HepG2 (cell line): ENCODE measurements around the gene ZNF234. TPM values are rescaled to one million over a fixed set of nuclear protein-coding genes. Genes with fewer than 3 reads are reported as not detected.

ENCODE experiments used
- CCDC6 ChIP-seq: sonication (generic); formaldehyde crosslinking; IDR thresholded peaks from 2 replicates; pipeline ENCODE4 v1.8.1; 2022; ENCODE audit warnings: mild to moderate bottlenecking, missing genetic modification reagents, moderate library complexity
- EP300 ChIP-seq, 3 experiments: sonication (generic) in 1 of 3; formaldehyde crosslinking in 1 of 3; IDR thresholded peaks; 2 replicates each; pipeline versions ENCODE4 v1.5.1 to v1.6.1; 2011 to 2020; ENCODE audit warnings: low read depth in 2 of 3, low read length in 2 of 3, borderline replicate concordance in 1 of 3, improper control_type of control experiment in 1 of 3, mild to moderate bottlenecking in 1 of 3, missing genetic modification reagents in 1 of 3, moderate library complexity in 1 of 3
- FOXA3 ChIP-seq: IDR thresholded peaks from 2 replicates; pipeline ENCODE4 v1.6.1; 2016; ENCODE audit warnings: missing genetic modification reagents, missing compliant biosample characterization
- HNF4A ChIP-seq: sonication (generic); formaldehyde crosslinking; IDR thresholded peaks from 2 replicates; pipeline ENCODE4 v1.4.0; 2020; ENCODE audit warnings: missing genetic modification reagents
- HNRNPLL ChIP-seq: fragments of 200-400 bp; formaldehyde crosslinking; IDR thresholded peaks from 2 replicates; pipeline ENCODE4 v1.6.1; 2017; ENCODE audit warnings: mild to moderate bottlenecking, low read depth, low read length; ENCODE audit not compliant: poor library complexity, severe bottlenecking
- HOXD1 ChIP-seq: sonication (generic); formaldehyde crosslinking; IDR thresholded peaks from 2 replicates; pipeline ENCODE4 v1.5.0; 2020; ENCODE audit warnings: missing genetic modification reagents
- PHF21A ChIP-seq: sonication (generic); formaldehyde crosslinking; IDR thresholded peaks from 2 replicates; pipeline ENCODE4 v1.5.0; 2020; ENCODE audit warnings: mild to moderate bottlenecking, missing genetic modification reagents
- TP53 ChIP-seq: sonication (generic); formaldehyde crosslinking; conservative IDR thresholded peaks from 2 replicates; pipeline ENCODE4 v1.4.0; 2020; ENCODE audit warnings: missing genetic modification reagents
- ZFP82 ChIP-seq: sonication (generic); formaldehyde crosslinking; IDR thresholded peaks from 2 replicates; pipeline ENCODE4 v1.5.1; 2020; ENCODE audit warnings: mild to moderate bottlenecking, missing genetic modification reagents, borderline replicate concordance
- ZNF256 ChIP-seq: sonication (generic); formaldehyde crosslinking; conservative IDR thresholded peaks from 2 replicates; pipeline ENCODE4 v1.4.0; 2020; ENCODE audit warnings: missing genetic modification reagents
- ZNF274 ChIP-seq: sonication (generic); formaldehyde crosslinking; IDR thresholded peaks from 2 replicates; pipeline ENCODE4 v1.5.1; 2020; ENCODE audit warnings: mild to moderate bottlenecking, missing genetic modification reagents
- ZNF3 ChIP-seq: IDR thresholded peaks from 2 replicates; pipeline ENCODE4 v1.7.0; 2017; ENCODE audit warnings: inconsistent platforms
- ZNF326 ChIP-seq: sonication (generic); formaldehyde crosslinking; IDR thresholded peaks from 2 replicates; pipeline ENCODE4 v1.4.0; 2020; ENCODE audit warnings: missing genetic modification reagents, borderline replicate concordance
- ZNF780A ChIP-seq: sonication (generic); formaldehyde crosslinking; IDR thresholded peaks from 2 replicates; pipeline ENCODE4 v1.8.0; 2022; ENCODE audit warnings: mild to moderate bottlenecking, missing genetic modification reagents, moderate library complexity
- polyA plus RNA-seq, 8 experiments: library from polyadenylated mRNA; depleted of rRNA in 3 of 8; stranded (reverse) in 7 of 8; unstranded in 1 of 8; fragments of >200 nt; fragmentation: Illumina TruSeq in 4 of 8; extraction: Trizol in 4 of 8; gene quantifications; 2 replicates each; pipeline versions ENCODE4 v1.2.1 to v1.2.3, GENCODE V29; 2011 to 2016; ENCODE audit warnings: low read depth in 4 of 8, missing spikeins in 1 of 8, mixed read lengths in 1 of 8; ENCODE audit not compliant: insufficient read depth in 1 of 8
- total RNA-seq, 5 experiments: library from RNA; depleted of rRNA; stranded (reverse); fragments of >200 nt; fragmentation: Illumina TruSeq; extraction: Trizol; gene quantifications; 2 replicates each; pipeline ENCODE4 v1.2.3, GENCODE V29; 2016; ENCODE audit warnings: low read depth in 1 of 5
- TF ChIP-seq, protein P1 (sequence below): sonication (generic); formaldehyde crosslinking; IDR thresholded peaks from one replicate; pipeline ENCODE4 v1.5.1; 2020; ENCODE audit warnings: mild to moderate bottlenecking, missing genetic modification reagents; ENCODE audit errors: not compliant biosample characterization
- TF ChIP-seq, protein P2 (sequence below): sonication (generic); formaldehyde crosslinking; IDR thresholded peaks from 2 replicates; pipeline ENCODE4 v1.8.1; 2023; ENCODE audit warnings: mild to moderate bottlenecking, missing genetic modification reagents, borderline replicate concordance
- TF ChIP-seq, protein P3 (sequence below): sonication (generic); formaldehyde crosslinking; IDR thresholded peaks from 2 replicates; pipeline ENCODE4 v1.8.1; 2023; ENCODE audit warnings: missing genetic modification reagents, inconsistent platforms, borderline replicate concordance
- TF ChIP-seq, protein P4 (sequence below): sonication (generic); formaldehyde crosslinking; IDR thresholded peaks from 2 replicates; pipeline ENCODE4 v1.5.1; 2020; ENCODE audit warnings: missing genetic modification reagents, mild to moderate bottlenecking, borderline replicate concordance

The ZNF234 gene
- total and polyA plus RNA-seq, 2 of the 13 experiments (the other 11 are each of a cell fraction or from before 2014, with no cell fraction given): 3.5 to 11.2 TPM

DNA sequence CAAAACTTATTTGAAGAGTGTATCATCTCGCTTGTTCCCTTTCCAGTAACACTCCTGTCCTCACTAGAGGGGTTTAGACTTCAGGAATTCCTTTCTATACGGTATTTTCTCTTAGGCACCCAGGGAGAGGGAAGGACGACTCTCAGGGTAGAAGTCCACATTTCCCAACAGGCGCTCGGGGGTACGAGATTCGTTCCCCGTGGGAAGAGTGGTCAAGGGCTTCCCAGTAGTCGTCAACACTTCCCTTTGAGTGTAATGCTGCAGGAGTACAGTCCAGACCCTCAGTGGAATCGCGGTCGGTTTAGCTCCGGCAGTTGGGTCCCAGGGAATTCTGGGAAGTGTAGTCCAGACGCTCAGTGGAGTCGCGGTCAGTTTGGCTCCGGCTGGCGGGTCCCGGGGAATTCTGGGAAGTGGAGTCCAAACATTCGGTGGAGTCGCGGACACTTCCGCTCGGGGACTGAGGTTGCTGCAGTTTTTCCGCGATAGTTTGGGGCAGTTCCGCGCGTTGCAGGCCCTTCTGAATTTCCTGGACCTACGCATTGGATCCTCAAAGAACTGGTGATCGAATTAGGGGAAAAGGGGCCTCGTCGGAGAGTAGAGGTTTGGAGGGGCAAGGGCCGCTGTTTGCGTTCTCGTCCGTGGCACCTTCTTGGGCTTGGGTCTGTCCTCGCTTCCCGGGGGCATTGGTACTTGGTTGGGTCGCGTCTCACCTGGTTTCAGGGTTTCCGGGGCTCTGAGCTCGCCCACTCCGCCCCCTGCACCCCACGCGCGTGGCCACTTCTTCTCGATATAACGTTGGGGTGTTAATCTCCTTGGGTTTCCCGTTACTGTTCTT lies 47.2 kb upstream of the ZNF234 start, which contains the start of gene ZNF224 (continued):
- TF ChIP-seq TP53 (0 out of 2 replicates have a peak, but pooled peaks have one; percentile 63), ZFP82 (CRISPR knock-in tag) (peak; percentile 31; the same call in 1 of the 2 replicates), EP300 (IDR thresholded peaks at IDR 0.05; ENCODE audit: low read depth in 2 of 2, low read length in 2 of 2) (0 out of 4 replicates have a peak, but pooled peaks of 1 of the 2 experiments have one; percentile 16), EP300 (CRISPR knock-in tag; IDR thresholded peaks at IDR 0.05; ENCODE audit: borderline replicate concordance) (no peak), ZNF256 (CRISPR knock-in tag) (0 out of 2 replicates have a peak, but pooled peaks have one; percentile 50), PHF21A (CRISPR knock-in tag) (no peak), HNRNPLL (peak; percentile 79), ZNF3 (CRISPR knock-in tag) (no peak), CCDC6 (CRISPR knock-in tag) (0 out of 2 replicates have a peak, but pooled peaks have one; percentile 13), ZNF326 (CRISPR knock-in tag) (no peak), ZNF780A (no peak), FOXA3 (peak; percentile 45), HNF4A (peak; percentile 70), ZNF274 (CRISPR knock-in tag) (peak; percentile 59; the same call in 1 of the 2 replicates), HOXD1 (CRISPR knock-in tag) (peak; percentile 61; the same call in 1 of the 2 replicates)
- TF ChIP-seq, protein P1, sequence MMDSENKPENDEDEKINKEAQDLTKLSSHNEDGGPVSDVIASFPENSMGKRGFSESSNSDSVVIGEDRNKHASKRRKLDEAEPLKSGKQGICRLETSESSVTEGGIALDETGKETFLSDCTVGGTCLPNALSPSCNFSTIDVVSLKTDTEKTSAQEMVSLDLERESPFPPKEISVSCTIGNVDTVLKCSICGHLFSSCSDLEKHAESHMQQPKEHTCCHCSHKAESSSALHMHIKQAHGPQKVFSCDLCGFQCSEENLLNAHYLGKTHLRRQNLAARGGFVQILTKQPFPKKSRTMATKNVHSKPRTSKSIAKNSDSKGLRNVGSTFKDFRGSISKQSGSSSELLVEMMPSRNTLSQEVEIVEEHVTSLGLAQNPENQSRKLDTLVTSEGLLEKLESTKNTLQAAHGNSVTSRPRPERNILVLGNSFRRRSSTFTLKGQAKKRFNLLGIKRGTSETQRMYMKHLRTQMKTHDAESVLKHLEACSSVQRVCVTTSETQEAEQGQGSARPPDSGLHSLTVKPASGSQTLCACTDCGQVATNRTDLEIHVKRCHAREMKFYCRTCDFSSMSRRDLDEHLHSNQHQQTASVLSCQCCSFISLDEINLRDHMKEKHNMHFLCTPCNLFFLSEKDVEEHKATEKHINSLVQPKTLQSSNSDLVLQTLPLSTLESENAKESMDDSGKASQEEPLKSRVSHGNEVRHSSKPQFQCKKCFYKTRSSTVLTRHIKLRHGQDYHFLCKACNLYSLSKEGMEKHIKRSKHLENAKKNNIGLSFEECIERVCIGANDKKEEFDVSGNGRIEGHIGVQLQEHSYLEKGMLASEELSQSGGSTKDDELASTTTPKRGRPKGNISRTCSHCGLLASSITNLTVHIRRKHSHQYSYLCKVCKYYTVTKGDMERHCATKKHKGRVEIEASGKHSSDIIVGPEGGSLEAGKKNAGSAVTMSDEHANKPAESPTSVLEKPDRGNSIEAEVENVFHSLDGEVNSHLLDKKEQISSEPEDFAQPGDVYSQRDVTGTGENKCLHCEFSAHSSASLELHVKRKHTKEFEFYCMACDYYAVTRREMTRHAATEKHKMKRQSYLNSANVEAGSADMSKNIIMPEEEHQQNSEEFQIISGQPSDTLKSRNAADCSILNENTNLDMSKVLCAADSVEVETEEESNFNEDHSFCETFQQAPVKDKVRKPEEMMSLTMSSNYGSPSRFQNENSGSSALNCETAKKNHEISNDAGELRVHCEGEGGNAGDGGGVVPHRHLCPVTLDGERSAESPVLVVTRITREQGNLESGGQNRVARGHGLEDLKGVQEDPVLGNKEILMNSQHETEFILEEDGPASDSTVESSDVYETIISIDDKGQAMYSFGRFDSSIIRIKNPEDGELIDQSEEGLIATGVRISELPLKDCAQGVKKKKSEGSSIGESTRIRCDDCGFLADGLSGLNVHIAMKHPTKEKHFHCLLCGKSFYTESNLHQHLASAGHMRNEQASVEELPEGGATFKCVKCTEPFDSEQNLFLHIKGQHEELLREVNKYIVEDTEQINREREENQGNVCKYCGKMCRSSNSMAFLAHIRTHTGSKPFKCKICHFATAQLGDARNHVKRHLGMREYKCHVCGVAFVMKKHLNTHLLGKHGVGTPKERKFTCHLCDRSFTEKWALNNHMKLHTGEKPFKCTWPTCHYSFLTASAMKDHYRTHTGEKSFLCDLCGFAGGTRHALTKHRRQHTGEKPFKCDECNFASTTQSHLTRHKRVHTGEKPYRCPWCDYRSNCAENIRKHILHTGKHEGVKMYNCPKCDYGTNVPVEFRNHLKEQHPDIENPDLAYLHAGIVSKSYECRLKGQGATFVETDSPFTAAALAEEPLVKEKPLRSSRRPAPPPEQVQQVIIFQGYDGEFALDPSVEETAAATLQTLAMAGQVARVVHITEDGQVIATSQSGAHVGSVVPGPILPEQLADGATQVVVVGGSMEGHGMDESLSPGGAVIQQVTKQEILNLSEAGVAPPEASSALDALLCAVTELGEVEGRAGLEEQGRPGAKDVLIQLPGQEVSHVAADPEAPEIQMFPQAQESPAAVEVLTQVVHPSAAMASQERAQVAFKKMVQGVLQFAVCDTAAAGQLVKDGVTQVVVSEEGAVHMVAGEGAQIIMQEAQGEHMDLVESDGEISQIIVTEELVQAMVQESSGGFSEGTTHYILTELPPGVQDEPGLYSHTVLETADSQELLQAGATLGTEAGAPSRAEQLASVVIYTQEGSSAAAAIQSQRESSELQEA: peak; percentile 23
- TF ChIP-seq, protein P2, sequence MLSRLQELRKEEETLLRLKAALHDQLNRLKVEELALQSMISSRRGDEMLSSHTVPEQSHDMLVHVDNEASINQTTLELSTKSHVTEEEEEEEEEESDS (CRISPR knock-in tag): 0 out of 2 replicates have a peak, but pooled peaks have one; percentile 23
- TF ChIP-seq, protein P3, sequence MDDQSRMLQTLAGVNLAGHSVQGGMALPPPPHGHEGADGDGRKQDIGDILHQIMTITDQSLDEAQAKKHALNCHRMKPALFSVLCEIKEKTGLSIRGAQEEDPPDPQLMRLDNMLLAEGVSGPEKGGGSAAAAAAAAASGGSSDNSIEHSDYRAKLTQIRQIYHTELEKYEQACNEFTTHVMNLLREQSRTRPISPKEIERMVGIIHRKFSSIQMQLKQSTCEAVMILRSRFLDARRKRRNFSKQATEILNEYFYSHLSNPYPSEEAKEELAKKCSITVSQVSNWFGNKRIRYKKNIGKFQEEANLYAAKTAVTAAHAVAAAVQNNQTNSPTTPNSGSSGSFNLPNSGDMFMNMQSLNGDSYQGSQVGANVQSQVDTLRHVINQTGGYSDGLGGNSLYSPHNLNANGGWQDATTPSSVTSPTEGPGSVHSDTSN (CRISPR knock-in tag): no peak
- TF ChIP-seq, protein P4, sequence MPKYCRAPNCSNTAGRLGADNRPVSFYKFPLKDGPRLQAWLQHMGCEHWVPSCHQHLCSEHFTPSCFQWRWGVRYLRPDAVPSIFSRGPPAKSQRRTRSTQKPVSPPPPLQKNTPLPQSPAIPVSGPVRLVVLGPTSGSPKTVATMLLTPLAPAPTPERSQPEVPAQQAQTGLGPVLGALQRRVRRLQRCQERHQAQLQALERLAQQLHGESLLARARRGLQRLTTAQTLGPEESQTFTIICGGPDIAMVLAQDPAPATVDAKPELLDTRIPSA (CRISPR knock-in tag): no peak
